K562 (cell line): ENCODE data around the gene MFAP1. TPM values are rescaled to one million over a fixed set of nuclear protein-coding genes. Genes with fewer than 3 reads are reported as not detected.

Experiments
- ATAC-seq: fragments of 200-7000 bp; cut with Tn5 transposase; 3 replicates; pipeline ENCODE4 v1.9.1; 2020; ENCODE audit warnings: moderate library complexity
- BruUV-seq: library from RNA; stranded (reverse); fragments of 400-500 nt; replicated peaks from 2 replicates; lab custom pipeline; 2021; lab: Mats Ljungman, UMichigan
- CTCF ChIA-PET: fragments of 300-600 bp; formaldehyde crosslinking; extraction: SDS; loops from one replicate; lab custom pipeline; 2021; ENCODE audit warnings: low intra/inter-chr PET ratio; lab: Yijun Ruan, JAX
- POLR2A ChIA-PET: fragments of 300-600, 350-650 bp; sonication (Branson Sonifier 250); formaldehyde crosslinking; extraction: SDS; loops from one replicate; lab custom pipeline; 2021; ENCODE audit warnings: antibody characterized with exemption, inconsistent platforms; lab: Yijun Ruan, JAX
- DNase-seq, 4 experiments: peaks; one replicate each; pipeline versions ENCODE4 v3.0.0 to v3.0.0-alpha.2; 2011 to 2018; ENCODE audit warnings: low spot score in 3 of 4, mixed read lengths in 3 of 4; ENCODE audit errors: extremely low read depth in 1 of 4
- FAIRE-seq: peaks from 2 replicates; lab custom pipeline; 2011; peaks lifted over from hg19 to GRCh38; lab: Jason Lieb, UNC
- H2AFZ ChIP-seq: 2 replicates; pipeline ENCODE4 v1.6.0; 2011; ENCODE audit warnings: low read depth, low read length, control low read depth, inconsistent platforms
- H3K27ac ChIP-seq: fragments of 200-600 bp; 3 replicates; pipeline ENCODE4 v1.8.0; 2011; ENCODE audit warnings: low read depth, mild to moderate bottlenecking, control low read depth, inconsistent platforms, low read length, moderate library complexity, mixed read lengths; ENCODE audit errors: extremely low read depth
- H3K27me3 ChIP-seq, 2 experiments: fragments of 300-600 bp in 1 of 2; 2 replicates in 1 of 2; 3 replicates in 1 of 2; pipeline versions ENCODE4 v1.6.0 to v1.8.0; 2011; ENCODE audit warnings: inconsistent platforms in 2 of 2, low read length in 2 of 2, mild to moderate bottlenecking in 1 of 2, mixed read lengths in 1 of 2, moderate library complexity in 1 of 2; ENCODE audit not compliant: control insufficient read depth in 2 of 2, insufficient read depth in 2 of 2
- H3K36me3 ChIP-seq: fragments of 300-600 bp; 3 replicates; pipeline ENCODE4 v1.8.0; 2011; ENCODE audit warnings: mild to moderate bottlenecking, low read length, inconsistent platforms; ENCODE audit not compliant: control insufficient read depth, insufficient read depth
- H3K4me1 ChIP-seq, 2 experiments: fragments of 200-600 bp in 1 of 2; replicated peaks in 1 of 2; 2 replicates in 1 of 2; 3 replicates in 1 of 2; pipeline versions ENCODE4 v1.5.1 to v1.8.0; 2011; ENCODE audit warnings: inconsistent platforms in 2 of 2, low read length in 2 of 2, mild to moderate bottlenecking in 1 of 2, mixed read lengths in 1 of 2, moderate library complexity in 1 of 2; ENCODE audit not compliant: control insufficient read depth in 2 of 2, insufficient read depth in 2 of 2
- H3K4me2 ChIP-seq: 2 replicates; pipeline ENCODE4 v1.6.1; 2011; ENCODE audit warnings: low read length, control low read depth, inconsistent platforms, mixed read lengths; ENCODE audit not compliant: insufficient read depth
- H3K4me3 ChIP-seq: fragments of 200-600 bp; sonication (generic), shearing (Covaris generic); 2 replicates; pipeline ENCODE4 v1.5.1; 2016; ENCODE audit warnings: control low read depth, inconsistent platforms
- H3K79me2 ChIP-seq: fragments of 200-600 bp; 3 replicates; pipeline ENCODE4 v1.8.0; 2011; ENCODE audit warnings: low read length, inconsistent platforms; ENCODE audit not compliant: control insufficient read depth, insufficient read depth
- H3K9ac ChIP-seq, 2 experiments: 2 replicates each; pipeline versions ENCODE4 v1.6.0 to v1.6.1; 2011; ENCODE audit warnings: low read depth in 2 of 2, low read length in 2 of 2, control low read depth in 1 of 2, inconsistent platforms in 1 of 2, mild to moderate bottlenecking in 1 of 2, mixed read lengths in 1 of 2; ENCODE audit not compliant: insufficient read depth in 1 of 2
- H3K9me1 ChIP-seq: one replicate; pipeline ENCODE4 v1.6.0; 2011; ENCODE audit warnings: inconsistent platforms, mild to moderate bottlenecking, low read length, moderate library complexity; ENCODE audit not compliant: control insufficient read depth, insufficient read depth
- H3K9me3 ChIP-seq: replicated peaks from 2 replicates; pipeline ENCODE4 v1.5.1; 2011; ENCODE audit warnings: low read depth, low read length, inconsistent platforms; ENCODE audit not compliant: control insufficient read depth, insufficient read depth
- H4K20me1 ChIP-seq: replicated peaks from 2 replicates; pipeline ENCODE4 v1.6.1; 2011; ENCODE audit warnings: low read length, inconsistent platforms, mixed read lengths; ENCODE audit not compliant: control insufficient read depth, insufficient read depth
- CEBPB ChIP-seq: fragments of 450-650 bp; IDR thresholded peaks from 2 replicates; pipeline ENCODE4 v1.6.1; 2016; ENCODE audit warnings: missing genetic modification characterization, missing compliant biosample characterization
- CREM ChIP-seq: IDR thresholded peaks from 2 replicates; pipeline ENCODE4 v1.6.1; 2014; ENCODE audit warnings: antibody characterized with exemption, low read depth
- L3MBTL2 ChIP-seq: fragments of 450-650 bp; IDR thresholded peaks from 2 replicates; pipeline ENCODE4 v1.6.1; 2016; ENCODE audit warnings: mild to moderate bottlenecking, moderate library complexity
- POLR2A ChIP-seq: fragments of 450-650 bp; conservative IDR thresholded peaks from 2 replicates; pipeline ENCODE4 v1.6.1; 2016
- POLR2G ChIP-seq: fragments of 200-400 bp; formaldehyde crosslinking; IDR thresholded peaks from 2 replicates; pipeline ENCODE4 v1.6.1; 2017; ENCODE audit warnings: low read depth, mild to moderate bottlenecking, antibody characterized with exemption, low read length, moderate library complexity
- RNF2 ChIP-seq: sonication (generic); IDR thresholded peaks from 2 replicates; pipeline ENCODE4 v1.6.1; 2016
- WGBS: fragments of 100-300 bp; shearing (Covaris generic); methylation state at CpG from one replicate; pipeline ENCODE4 v1.1.6; 2016; ENCODE audit warnings: low coverage, mixed read lengths; ENCODE audit not compliant: insufficient coverage; ENCODE audit errors: missing lambda C conversion rate; 5-methylcytosine and 5-hydroxymethylcytosine counted together
- in situ Hi-C: fragments of 300-500 bp; cut with MboI; formaldehyde crosslinking; loops from 4 replicates; pipeline ENCODE4 v1.15.0; 2018; ENCODE audit warnings: inconsistent platforms, mixed read lengths
- intact Hi-C: fragments of 100-400 bp; cut with micrococcal nuclease; formaldehyde crosslinking; loops from 2 replicates; pipeline ENCODE4 v1.14.2; 2022
- polyA plus RNA-seq, 8 experiments: library from polyadenylated mRNA; depleted of rRNA in 4 of 8; stranded (reverse) in 5 of 8; unstranded in 3 of 8; fragments of >200 nt; fragmentation: Nextera tagmentation in 2 of 8; fragmentation: Illumina TruSeq in 1 of 8; extraction: Ambion mirVana in 2 of 8; extraction: Trizol in 1 of 8; gene quantifications; 2 replicates each; pipeline versions ENCODE4 v1.2.1 to v1.2.3, GENCODE V29; 2011 to 2014; ENCODE audit warnings: inconsistent platforms in 1 of 8, missing spikeins in 1 of 8
- total RNA-seq, 7 experiments: library from RNA; depleted of rRNA in 6 of 7; stranded (reverse); fragments of >200 nt in 6 of 7; fragmentation: Illumina TruSeq in 2 of 7; extraction: Trizol in 2 of 7; gene quantifications; 2 replicates each; pipeline versions ENCODE4 v1.2.1 to v1.2.3, GENCODE V29; 2011 to 2021; ENCODE audit warnings: low replicate concordance in 1 of 7
- TF ChIP-seq, protein P1 (sequence below), 2 experiments: fragments of 450-650 bp; formaldehyde crosslinking in 1 of 2; IDR thresholded peaks; 2 replicates each; pipeline versions ENCODE4 v1.4.0 to v1.6.1; 2014 to 2020; ENCODE audit warnings: mild to moderate bottlenecking in 2 of 2, borderline replicate concordance in 1 of 2, low read depth in 1 of 2

Gene MFAP1
- total and polyA plus RNA-seq, 9 of the 15 experiments (the other 6 are each of a cell fraction or from before 2014, with no cell fraction given): 34.9 to 64.1 (median 48.2) TPM

GRCh38 chr15:43776101-43776717 lies 48.3 kb downstream of the MFAP1 start:
- H3K4me2 ChIP-seq: peak overlapping the region; percentile 75
- intact Hi-C loops: no loop called here
- CTCF ChIA-PET: no interaction called here

DNA sequence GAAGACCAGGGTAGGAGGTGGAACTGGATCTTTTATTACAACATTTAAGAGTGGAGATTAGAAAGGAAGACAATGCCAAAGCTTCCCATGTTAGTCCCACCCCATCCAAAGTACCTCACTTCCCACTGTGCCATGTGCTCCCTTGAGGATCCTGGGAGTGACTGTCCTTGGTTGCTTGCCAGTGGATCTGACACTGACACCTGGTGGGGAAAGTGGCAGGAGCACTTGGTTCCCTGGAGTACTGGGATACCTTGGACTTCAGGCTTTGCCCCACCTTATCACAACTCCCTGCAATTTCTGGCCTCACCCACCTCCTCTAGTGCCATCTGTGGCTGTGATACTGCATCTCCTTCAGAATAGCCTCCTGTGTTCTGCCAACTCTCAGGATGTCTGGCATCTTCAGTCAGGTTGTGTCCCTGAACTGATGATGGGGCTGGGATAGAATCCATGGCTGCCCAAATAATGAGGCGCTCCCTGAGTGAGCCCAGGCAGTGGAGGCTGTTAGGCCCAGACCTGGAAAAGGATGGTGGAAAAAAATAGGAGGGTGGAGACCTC lies 49.0 kb downstream of the MFAP1 start:
- Histone ChIP-seq H4K20me1 (no peaks in the 10 kb centered on the region; the same call in 1 of the 2 replicates), H3K79me2 (no peaks in the 10 kb centered on the region), H3K36me3 (peaks cover 36% of the 10 kb centered on the region), H3K4me2 (peak overlapping the region; percentile 75; the same call in 1 of the 2 replicates), H3K9ac (no peak overlapping the region), H3K4me3 (no peak overlapping the region), H3K9me1 (no peaks in the 10 kb centered on the region), H3K27me3 (no peaks in the 10 kb centered on the region), H3K9me3 (no peaks in the 10 kb centered on the region), H2AFZ (no peak overlapping the region), H3K27ac (no peak overlapping the region), H3K4me1 (peaks cover 3 to 19% of the 10 kb centered on the region in 2 experiments; a peak in 4 of 5 replicates)
- BruUV-seq: TSS peak; percentile 57
- peak; percentile 32; the same call in 2 of the 3 replicates for ATAC-seq
- POLR2A ChIA-PET: interaction anchor here (0.6 to 3.2 kb wide), 4 partner anchors 10 to 21 kb away, joined by 4 to 12 read pairs (median 8); no protein-coding TSS in a partner anchor
- peak in 1 of 4 experiments; percentile 40 for DNase-seq
- intact Hi-C loops (no loop called here), in situ Hi-C loops (no loop called here)
- no peak for FAIRE-seq
- CTCF ChIA-PET: no interaction called here
- 90% methylated on average over 1 of the region's 1 CpG for WGBS
- TF ChIP-seq L3MBTL2 (peak; percentile 54; the same call in 1 of the 2 replicates), CREM (no peak), POLR2A (peak; percentile 28; the same call in 1 of the 2 replicates)
- TF ChIP-seq, protein P1, sequence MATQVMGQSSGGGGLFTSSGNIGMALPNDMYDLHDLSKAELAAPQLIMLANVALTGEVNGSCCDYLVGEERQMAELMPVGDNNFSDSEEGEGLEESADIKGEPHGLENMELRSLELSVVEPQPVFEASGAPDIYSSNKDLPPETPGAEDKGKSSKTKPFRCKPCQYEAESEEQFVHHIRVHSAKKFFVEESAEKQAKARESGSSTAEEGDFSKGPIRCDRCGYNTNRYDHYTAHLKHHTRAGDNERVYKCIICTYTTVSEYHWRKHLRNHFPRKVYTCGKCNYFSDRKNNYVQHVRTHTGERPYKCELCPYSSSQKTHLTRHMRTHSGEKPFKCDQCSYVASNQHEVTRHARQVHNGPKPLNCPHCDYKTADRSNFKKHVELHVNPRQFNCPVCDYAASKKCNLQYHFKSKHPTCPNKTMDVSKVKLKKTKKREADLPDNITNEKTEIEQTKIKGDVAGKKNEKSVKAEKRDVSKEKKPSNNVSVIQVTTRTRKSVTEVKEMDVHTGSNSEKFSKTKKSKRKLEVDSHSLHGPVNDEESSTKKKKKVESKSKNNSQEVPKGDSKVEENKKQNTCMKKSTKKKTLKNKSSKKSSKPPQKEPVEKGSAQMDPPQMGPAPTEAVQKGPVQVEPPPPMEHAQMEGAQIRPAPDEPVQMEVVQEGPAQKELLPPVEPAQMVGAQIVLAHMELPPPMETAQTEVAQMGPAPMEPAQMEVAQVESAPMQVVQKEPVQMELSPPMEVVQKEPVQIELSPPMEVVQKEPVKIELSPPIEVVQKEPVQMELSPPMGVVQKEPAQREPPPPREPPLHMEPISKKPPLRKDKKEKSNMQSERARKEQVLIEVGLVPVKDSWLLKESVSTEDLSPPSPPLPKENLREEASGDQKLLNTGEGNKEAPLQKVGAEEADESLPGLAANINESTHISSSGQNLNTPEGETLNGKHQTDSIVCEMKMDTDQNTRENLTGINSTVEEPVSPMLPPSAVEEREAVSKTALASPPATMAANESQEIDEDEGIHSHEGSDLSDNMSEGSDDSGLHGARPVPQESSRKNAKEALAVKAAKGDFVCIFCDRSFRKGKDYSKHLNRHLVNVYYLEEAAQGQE (IDR thresholded peaks at IDR 0.05; ENCODE audit: borderline replicate concordance): peak; percentile 18; the same call in 1 of the 2 replicates
- TF ChIP-seq, protein P1 (CRISPR knock-in tag; IDR thresholded peaks at IDR 0.05; ENCODE audit: low read depth): no peak

More at GRCh38 chr15:43776101-43776717, 48.3 kb downstream of the MFAP1 start:
- H3K4me3 ChIP-seq: peak overlapping the region; percentile 32
- H2AFZ ChIP-seq: peak overlapping the region; percentile 71
- 58% methylated on average over 25 of the region's 35 CpGs for WGBS
- no peak overlapping the region for H3K27ac ChIP-seq
- no peaks in the 10 kb centered on the region for H3K9me3 ChIP-seq
- no peaks in the 10 kb centered on the region for H3K27me3 ChIP-seq
- DNase-seq: peak in 1 of 4 experiments; percentile 40
- TF ChIP-seq RNF2: no peak
- TF ChIP-seq CEBPB (tag): no peak
- TF ChIP-seq POLR2G: peak; percentile 80
- POLR2A ChIA-PET: interaction anchor here (0.6 to 3.2 kb wide), 12 partner anchors 11 to 370 kb away, joined by 3 to 13 read pairs (median 4); partner anchors contain the start of genes HYPK and SERF2
- no peaks in the 10 kb centered on the region for H3K79me2 ChIP-seq
- H3K9ac ChIP-seq: peak overlapping the region in 1 of 2 experiments; percentile 86; a peak in 2 of 4 replicates
- H3K4me1 ChIP-seq: peaks cover 5 to 19% of the 10 kb centered on the region in 2 experiments; a peak in 4 of 5 replicates
- no peak for FAIRE-seq
- H3K36me3 ChIP-seq: peaks cover 30% of the 10 kb centered on the region
- peak; percentile 41 for ATAC-seq
- no peaks in the 10 kb centered on the region; the same call in 1 of the 2 replicates for H4K20me1 ChIP-seq
- H3K9me1 ChIP-seq: no peaks in the 10 kb centered on the region
- no TSS peak for BruUV-seq
- in situ Hi-C loops: no loop called here
